HepG2 (cell line): ENCODE data around the gene C5orf24. TPM values are rescaled to one million over a fixed set of nuclear protein-coding genes. Genes with fewer than 3 reads are reported as not detected.
A peak's percentile ranks its signal among the peaks of the same experiment; 100 is the strongest.

Experiments
- AGO2 ChIP-seq: fragments of 200-400 bp; formaldehyde crosslinking; optimal IDR thresholded peaks from 2 replicates; pipeline ENCODE3; 2017; ENCODE audit warnings: mild to moderate bottlenecking, low read depth, low read length, moderate library complexity
- ATF1 ChIP-seq: IDR thresholded peaks from 2 replicates; pipeline ENCODE4 v1.6.1; 2016; ENCODE audit warnings: mild to moderate bottlenecking, control low read depth
- CC2D1A ChIP-seq: sonication (generic); formaldehyde crosslinking; IDR thresholded peaks from 2 replicates; pipeline ENCODE4 v1.8.1; 2023; ENCODE audit warnings: mild to moderate bottlenecking, missing genetic modification reagents
- JUNB ChIP-seq: sonication (generic); formaldehyde crosslinking; IDR thresholded peaks from 2 replicates; pipeline ENCODE4 v1.8.0; 2022; ENCODE audit warnings: missing genetic modification reagents, mild to moderate bottlenecking, borderline replicate concordance
- PPARG ChIP-seq: conservative IDR thresholded peaks from 2 replicates; pipeline ENCODE4 v1.6.1; 2016; ENCODE audit warnings: missing biosample characterization, missing genetic modification reagents
- SATB2 ChIP-seq: sonication (generic); formaldehyde crosslinking; IDR thresholded peaks from 2 replicates; pipeline ENCODE4 v1.5.0; 2020; ENCODE audit warnings: missing genetic modification reagents
- SKI ChIP-seq: fragments of 450-650 bp; IDR thresholded peaks from one replicate; pipeline ENCODE4 v1.6.1; 2018; ENCODE audit warnings: mild to moderate bottlenecking; ENCODE audit not compliant: partially characterized antibody
- SP2 ChIP-seq: sonication (generic); formaldehyde crosslinking; IDR thresholded peaks from 2 replicates; pipeline ENCODE4 v1.5.1; 2020; ENCODE audit warnings: mild to moderate bottlenecking, missing genetic modification reagents
- SSRP1 ChIP-seq: IDR thresholded peaks from 2 replicates; pipeline ENCODE4 v1.6.1; 2016; ENCODE audit warnings: control low read depth
- ZNF224 ChIP-seq: sonication (generic); formaldehyde crosslinking; IDR thresholded peaks from 2 replicates; pipeline ENCODE4 v1.5.0; 2020; ENCODE audit warnings: mild to moderate bottlenecking, missing genetic modification reagents
- ZNF256 ChIP-seq: sonication (generic); formaldehyde crosslinking; conservative IDR thresholded peaks from 2 replicates; pipeline ENCODE4 v1.4.0; 2020; ENCODE audit warnings: missing genetic modification reagents
- ZNF354B ChIP-seq: sonication (generic); formaldehyde crosslinking; IDR thresholded peaks from 2 replicates; pipeline ENCODE4 v1.8.0; 2022; ENCODE audit warnings: mild to moderate bottlenecking, missing genetic modification reagents
- ZNF382 ChIP-seq: sonication (generic); formaldehyde crosslinking; IDR thresholded peaks from 2 replicates; pipeline ENCODE4 v1.5.0; 2020; ENCODE audit warnings: missing genetic modification reagents, mild to moderate bottlenecking, borderline replicate concordance
- ZNF703 ChIP-seq: sonication (generic); formaldehyde crosslinking; IDR thresholded peaks from 2 replicates; pipeline ENCODE4 v1.5.1; 2020; ENCODE audit warnings: missing genetic modification reagents, mild to moderate bottlenecking, moderate library complexity, borderline replicate concordance
- ZNF747 ChIP-seq: sonication (generic); formaldehyde crosslinking; IDR thresholded peaks from 2 replicates; pipeline ENCODE4 v1.8.1; 2023; ENCODE audit warnings: missing genetic modification reagents, mild to moderate bottlenecking, borderline replicate concordance
- ZNF816 ChIP-seq: sonication (generic); formaldehyde crosslinking; IDR thresholded peaks from 2 replicates; pipeline ENCODE4 v1.8.0; 2022; ENCODE audit warnings: missing genetic modification reagents, mild to moderate bottlenecking, borderline replicate concordance
- polyA plus RNA-seq, 8 experiments: library from polyadenylated mRNA; depleted of rRNA in 3 of 8; stranded (reverse) in 7 of 8; unstranded in 1 of 8; fragments of >200 nt; fragmentation: Illumina TruSeq in 4 of 8; extraction: Trizol in 4 of 8; gene quantifications; 2 replicates each; pipeline versions ENCODE4 v1.2.1 to v1.2.3, GENCODE V29; 2011 to 2016; ENCODE audit warnings: low read depth in 4 of 8, missing spikeins in 1 of 8, mixed read lengths in 1 of 8; ENCODE audit not compliant: insufficient read depth in 1 of 8
- total RNA-seq, 5 experiments: library from RNA; depleted of rRNA; stranded (reverse); fragments of >200 nt; fragmentation: Illumina TruSeq; extraction: Trizol; gene quantifications; 2 replicates each; pipeline ENCODE4 v1.2.3, GENCODE V29; 2016; ENCODE audit warnings: low read depth in 1 of 5
- TF ChIP-seq, protein P1 (sequence below): sonication (generic); formaldehyde crosslinking; IDR thresholded peaks from 2 replicates; pipeline ENCODE4 v1.4.0; 2020; ENCODE audit warnings: missing genetic modification reagents
- TF ChIP-seq, protein P2 (sequence below): fragments of 450-650 bp; IDR thresholded peaks from 2 replicates; pipeline ENCODE4 v1.6.1; 2016
- TF ChIP-seq, protein P3 (sequence below): sonication (generic); formaldehyde crosslinking; IDR thresholded peaks from 2 replicates; pipeline ENCODE4 v1.8.0; 2023; ENCODE audit warnings: mild to moderate bottlenecking, missing genetic modification reagents
- TF ChIP-seq, protein P4 (sequence below): IDR thresholded peaks from 2 replicates; pipeline ENCODE4 v1.6.1; 2016; ENCODE audit warnings: low read depth, control low read depth
- TF ChIP-seq, protein P5 (sequence below): sonication (generic); formaldehyde crosslinking; IDR thresholded peaks from 2 replicates; pipeline ENCODE4 v1.5.1; 2020; ENCODE audit warnings: missing genetic modification reagents, mild to moderate bottlenecking, borderline replicate concordance

Gene C5orf24
- total and polyA plus RNA-seq, 2 of the 13 experiments (the other 11 are each of a cell fraction or from before 2014, with no cell fraction given), result 34.6 to 41.5 TPM

DNA sequence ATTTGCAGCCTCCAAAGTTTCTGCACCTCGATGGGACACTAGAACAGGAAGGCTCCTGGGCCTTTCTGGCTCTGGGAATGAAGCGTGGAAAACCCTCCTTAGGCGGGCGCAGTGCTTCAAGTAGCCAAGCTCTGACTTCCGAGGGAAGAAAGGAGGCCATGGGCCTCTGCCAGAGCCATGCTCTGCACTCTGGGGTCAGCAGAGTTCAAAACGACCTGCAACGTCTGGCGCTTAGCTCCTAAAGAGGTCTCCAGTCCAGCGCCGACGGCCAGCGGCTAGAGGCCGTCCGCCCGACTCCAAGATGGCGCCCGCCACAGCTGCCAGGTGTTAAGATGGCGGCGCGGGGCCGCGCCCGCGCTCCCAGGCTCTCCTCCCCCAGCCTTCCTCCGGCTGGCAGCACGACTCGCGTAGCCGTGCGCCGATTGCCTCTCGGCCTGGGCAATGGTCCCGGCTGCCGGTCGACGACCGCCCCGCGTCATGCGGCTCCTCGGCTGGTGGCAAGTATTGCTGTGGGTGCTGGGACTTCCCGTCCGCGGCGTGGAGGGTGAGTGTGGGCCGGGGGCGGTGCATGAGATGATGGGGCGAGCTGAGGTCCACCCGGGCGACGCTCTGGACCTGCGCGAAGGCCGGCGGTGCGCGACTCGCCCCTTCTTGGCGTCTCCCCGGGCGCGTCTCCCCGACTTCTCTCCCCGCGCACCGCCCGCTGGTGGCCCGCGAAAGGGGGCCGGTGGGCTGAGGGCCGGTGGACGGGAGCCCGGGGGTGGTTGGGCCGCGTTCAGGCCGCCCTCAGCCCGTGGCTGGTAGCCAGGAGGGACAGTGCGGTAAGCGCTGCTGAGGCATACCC lies 28.4 kb downstream of the C5orf24 start, which contains the start of gene TXNDC15 (continued):
- TF ChIP-seq JUNB (CRISPR knock-in tag) (0 out of 2 replicates have a peak, but pooled peaks have one; percentile 41), ZNF816 (peak; percentile 73; the same call in 1 of the 2 replicates), SSRP1 (CRISPR knock-in tag) (no peak), ZNF224 (CRISPR knock-in tag) (peak; percentile 82; the same call in 1 of the 2 replicates), CC2D1A (CRISPR knock-in tag) (no peak), AGO2 (peak; percentile 87), ATF1 (CRISPR knock-in tag) (no peak), PPARG (CRISPR knock-in tag) (no peak), ZNF354B (no peak), ZNF256 (CRISPR knock-in tag) (no peak), SKI (peak; percentile 41), ZNF382 (no peak), SP2 (CRISPR knock-in tag) (no peak), ZNF703 (CRISPR knock-in tag) (peak; percentile 91), SATB2 (peak; percentile 94; the same call in 1 of the 2 replicates), ZNF747 (CRISPR knock-in tag) (peak; percentile 85)
- TF ChIP-seq, protein P1, sequence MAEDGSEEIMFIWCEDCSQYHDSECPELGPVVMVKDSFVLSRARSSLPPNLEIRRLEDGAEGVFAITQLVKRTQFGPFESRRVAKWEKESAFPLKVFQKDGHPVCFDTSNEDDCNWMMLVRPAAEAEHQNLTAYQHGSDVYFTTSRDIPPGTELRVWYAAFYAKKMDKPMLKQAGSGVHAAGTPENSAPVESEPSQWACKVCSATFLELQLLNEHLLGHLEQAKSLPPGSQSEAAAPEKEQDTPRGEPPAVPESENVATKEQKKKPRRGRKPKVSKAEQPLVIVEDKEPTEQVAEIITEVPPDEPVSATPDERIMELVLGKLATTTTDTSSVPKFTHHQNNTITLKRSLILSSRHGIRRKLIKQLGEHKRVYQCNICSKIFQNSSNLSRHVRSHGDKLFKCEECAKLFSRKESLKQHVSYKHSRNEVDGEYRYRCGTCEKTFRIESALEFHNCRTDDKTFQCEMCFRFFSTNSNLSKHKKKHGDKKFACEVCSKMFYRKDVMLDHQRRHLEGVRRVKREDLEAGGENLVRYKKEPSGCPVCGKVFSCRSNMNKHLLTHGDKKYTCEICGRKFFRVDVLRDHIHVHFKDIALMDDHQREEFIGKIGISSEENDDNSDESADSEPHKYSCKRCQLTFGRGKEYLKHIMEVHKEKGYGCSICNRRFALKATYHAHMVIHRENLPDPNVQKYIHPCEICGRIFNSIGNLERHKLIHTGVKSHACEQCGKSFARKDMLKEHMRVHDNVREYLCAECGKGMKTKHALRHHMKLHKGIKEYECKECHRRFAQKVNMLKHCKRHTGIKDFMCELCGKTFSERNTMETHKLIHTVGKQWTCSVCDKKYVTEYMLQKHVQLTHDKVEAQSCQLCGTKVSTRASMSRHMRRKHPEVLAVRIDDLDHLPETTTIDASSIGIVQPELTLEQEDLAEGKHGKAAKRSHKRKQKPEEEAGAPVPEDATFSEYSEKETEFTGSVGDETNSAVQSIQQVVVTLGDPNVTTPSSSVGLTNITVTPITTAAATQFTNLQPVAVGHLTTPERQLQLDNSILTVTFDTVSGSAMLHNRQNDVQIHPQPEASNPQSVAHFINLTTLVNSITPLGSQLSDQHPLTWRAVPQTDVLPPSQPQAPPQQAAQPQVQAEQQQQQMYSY, result peak; percentile 54
- TF ChIP-seq, protein P2, sequence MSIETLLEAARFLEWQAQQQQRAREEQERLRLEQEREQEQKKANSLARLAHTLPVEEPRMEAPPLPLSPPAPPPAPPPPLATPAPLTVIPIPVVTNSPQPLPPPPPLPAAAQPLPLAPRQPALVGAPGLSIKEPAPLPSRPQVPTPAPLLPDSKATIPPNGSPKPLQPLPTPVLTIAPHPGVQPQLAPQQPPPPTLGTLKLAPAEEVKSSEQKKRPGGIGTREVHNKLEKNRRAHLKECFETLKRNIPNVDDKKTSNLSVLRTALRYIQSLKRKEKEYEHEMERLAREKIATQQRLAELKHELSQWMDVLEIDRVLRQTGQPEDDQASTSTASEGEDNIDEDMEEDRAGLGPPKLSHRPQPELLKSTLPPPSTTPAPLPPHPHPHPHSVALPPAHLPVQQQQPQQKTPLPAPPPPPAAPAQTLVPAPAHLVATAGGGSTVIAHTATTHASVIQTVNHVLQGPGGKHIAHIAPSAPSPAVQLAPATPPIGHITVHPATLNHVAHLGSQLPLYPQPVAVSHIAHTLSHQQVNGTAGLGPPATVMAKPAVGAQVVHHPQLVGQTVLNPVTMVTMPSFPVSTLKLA, result no peak
- TF ChIP-seq, protein P3, sequence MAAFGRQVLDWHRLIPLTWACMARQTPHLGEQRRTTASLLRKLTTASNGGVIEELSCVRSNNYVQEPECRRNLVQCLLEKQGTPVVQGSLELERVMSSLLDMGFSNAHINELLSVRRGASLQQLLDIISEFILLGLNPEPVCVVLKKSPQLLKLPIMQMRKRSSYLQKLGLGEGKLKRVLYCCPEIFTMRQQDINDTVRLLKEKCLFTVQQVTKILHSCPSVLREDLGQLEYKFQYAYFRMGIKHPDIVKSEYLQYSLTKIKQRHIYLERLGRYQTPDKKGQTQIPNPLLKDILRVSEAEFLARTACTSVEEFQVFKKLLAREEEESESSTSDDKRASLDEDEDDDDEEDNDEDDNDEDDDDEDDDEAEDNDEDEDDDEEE (CRISPR knock-in tag), result peak; percentile 62; the same call in 1 of the 2 replicates
- TF ChIP-seq, protein P4, sequence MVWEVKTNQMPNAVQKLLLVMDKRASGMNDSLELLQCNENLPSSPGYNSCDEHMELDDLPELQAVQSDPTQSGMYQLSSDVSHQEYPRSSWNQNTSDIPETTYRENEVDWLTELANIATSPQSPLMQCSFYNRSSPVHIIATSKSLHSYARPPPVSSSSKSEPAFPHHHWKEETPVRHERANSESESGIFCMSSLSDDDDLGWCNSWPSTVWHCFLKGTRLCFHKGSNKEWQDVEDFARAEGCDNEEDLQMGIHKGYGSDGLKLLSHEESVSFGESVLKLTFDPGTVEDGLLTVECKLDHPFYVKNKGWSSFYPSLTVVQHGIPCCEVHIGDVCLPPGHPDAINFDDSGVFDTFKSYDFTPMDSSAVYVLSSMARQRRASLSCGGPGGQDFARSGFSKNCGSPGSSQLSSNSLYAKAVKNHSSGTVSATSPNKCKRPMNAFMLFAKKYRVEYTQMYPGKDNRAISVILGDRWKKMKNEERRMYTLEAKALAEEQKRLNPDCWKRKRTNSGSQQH, result no peak
- TF ChIP-seq, protein P5, sequence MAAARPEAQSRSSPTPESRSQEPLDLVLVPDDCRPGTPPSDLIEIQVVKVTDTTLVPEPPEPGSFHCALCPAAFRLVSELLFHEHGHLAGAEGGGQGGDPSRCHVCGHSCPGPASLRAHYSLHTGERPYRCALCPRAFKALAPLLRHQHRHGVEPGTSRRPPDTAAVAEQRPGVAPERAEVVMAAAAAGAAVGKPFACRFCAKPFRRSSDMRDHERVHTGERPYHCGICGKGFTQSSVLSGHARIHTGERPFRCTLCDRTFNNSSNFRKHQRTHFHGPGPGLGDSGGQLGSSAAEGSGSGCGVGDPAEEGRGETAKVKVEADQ (CRISPR knock-in tag), result peak; percentile 94
